Stimulated activated CD8-positive, alpha-beta memory T cell treated with anti-CD3 and anti-CD28 coated beads, Interleukin-4, amount 100 ng/mL, for 24 hours (primary cell): ENCODE results near the gene DDOST.
"Not testable (repeated sequence)": the region's sequence is repeated elsewhere in the genome, so short reads cannot be mapped to it uniquely, and the experiment has no call there.

Experiments
- DNase-seq: peaks from one replicate; pipeline ENCODE4 v3.0.0-alpha.2; 2020; ENCODE audit warnings: low read depth

The DDOST gene

DNA sequence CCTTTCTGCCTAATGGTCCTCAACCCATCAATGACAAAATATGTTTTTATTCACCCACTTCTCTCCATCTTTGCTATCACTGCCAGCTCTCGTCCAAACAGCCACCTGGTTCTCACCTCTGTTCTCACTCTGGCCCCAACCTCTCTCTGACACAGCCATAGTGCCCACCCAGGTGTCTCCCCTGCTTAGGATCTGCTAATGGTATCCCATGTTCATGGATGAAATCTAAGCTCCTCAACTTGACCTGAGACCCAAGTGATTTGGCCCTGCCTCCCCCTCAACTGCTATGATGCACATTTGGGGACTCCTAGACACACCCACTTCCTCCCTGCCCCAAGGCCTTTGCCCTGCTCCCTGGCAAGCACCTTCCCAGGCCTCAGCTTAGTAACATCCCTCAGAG lies 30.7 kb upstream of the DDOST start:
- DNase-seq = no peak

DNA sequence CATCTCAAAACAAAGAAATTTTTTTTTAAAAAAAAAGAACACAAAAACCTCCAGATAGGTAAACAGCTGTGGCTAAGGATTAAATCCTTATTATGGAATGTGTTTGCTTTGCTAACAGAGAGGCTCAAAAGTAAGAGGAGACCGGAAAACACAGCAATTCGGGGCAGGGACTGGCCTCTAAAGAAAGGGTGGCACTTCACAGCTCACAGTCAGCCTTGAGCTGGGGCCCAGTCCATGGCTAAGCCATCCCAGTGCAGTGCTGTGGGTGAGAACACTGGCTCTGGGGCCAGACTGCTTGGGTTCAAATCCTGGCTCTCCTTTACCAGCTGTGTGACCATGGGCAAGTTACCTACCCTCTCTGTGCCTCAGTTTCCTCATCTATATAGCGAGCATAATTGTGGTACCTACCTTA lies 28.5 kb upstream of the DDOST start:
- DNase-seq = no peak

DNA sequence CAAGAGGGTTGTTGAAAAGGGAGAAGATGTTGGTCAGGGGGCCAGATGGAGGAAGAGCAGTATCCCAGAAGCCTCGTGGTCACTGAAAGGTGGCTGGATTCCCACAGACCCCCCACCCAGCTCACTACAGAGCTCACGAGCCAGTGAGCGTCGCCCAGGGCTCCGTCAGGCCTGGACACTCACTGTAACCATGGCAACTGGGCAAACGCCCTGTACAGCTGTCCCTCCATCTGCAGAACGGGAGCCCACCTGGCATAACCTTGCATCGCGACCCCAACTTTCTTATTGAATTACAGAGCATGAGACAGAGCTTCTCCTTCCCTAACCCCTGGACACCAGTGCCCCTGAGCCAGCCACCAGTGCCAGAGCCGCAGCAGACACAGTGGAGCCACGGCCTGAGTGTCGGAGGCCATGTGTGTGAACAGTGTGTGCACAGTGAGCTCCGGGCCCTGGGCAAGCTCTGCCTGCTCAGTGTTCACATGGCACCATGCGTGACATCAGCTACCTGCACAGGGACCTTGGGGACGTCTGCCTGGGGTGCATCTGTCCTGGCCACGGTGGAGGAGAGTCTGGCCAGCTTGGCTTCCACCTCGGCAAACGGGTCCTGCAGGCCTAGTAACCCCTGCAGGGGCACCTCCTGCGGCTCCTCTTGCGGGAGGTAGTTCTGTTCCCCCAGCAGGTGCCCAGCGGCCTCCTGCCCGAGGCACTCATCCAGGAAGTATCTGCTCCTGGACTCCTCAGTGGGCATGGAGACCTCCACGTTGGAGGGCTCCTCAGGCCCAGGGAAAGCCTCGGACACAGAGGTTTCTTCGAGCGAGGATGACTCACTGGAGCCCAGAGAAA lies 25.9 kb upstream of the DDOST start:
- DNase-seq = no peak

DNA sequence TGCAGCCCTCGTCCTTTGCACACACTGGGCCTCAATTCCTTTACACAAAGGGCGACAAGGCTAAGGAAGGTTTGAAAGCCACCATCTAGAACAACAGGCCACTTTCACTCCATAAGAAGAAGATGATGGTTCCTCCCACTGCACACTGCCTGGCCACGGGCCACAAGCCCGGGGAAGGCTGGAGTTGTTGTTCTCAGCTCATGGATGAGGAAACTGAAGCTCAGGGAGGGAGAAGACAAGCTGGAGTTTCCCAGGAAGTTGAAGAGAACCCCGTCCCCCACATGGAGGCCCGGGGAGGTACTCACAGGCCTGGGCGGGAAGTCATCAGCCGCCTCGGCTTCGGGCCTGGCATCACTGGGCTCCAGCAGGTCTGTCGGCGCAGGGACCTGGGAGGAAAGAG lies 24.6 kb upstream of the DDOST start:
- no peak for DNase-seq

DNA sequence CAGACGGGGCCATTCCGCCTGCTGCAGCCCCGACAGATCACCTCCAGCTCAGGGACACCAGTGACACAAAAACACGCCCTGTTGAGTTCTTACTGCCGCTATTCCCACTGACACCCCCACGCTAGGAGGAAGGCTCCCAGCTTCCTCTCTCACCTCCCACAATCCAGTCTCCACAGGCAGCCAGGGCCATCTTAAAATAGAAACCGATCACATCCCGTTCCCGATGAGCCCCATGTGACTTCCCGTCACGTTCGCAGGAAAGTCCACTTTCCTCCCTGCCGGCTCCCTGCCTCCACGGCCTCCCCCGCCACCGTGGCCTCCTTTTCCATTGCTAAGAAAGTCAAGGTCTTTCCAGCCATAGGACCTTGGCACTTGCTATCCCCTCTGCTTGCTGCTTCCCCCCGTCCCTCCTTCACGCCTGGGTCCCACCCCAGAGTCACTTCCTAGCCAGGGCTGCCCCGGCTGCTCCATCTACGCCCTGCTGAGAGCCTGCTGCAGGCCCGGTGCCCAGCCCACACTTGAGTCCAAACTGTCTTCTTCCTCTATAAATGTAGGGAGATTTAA lies 24.0 kb upstream of the DDOST start:
- DNase-seq = no peak

DNA sequence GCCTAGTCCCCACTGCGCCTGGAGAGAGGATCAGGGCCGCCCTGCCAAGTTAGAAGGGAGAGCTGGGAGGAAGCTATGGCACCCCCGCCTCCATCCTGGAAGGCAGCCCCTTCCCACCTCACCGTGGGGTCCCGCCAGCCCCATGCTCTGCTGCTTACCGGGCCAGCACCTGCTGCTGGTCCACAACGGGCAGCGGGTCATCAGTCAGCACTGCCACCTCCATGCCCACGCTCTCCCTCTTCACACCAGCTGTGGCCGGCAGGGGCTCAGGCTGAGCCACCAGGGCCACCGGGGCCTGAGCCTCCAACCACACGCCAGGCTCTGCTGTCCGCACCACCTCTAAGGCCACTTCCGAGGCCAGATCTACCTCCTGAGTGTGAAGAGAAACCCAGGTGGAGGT lies 23.5 kb upstream of the DDOST start:
- no peak for DNase-seq

DNA sequence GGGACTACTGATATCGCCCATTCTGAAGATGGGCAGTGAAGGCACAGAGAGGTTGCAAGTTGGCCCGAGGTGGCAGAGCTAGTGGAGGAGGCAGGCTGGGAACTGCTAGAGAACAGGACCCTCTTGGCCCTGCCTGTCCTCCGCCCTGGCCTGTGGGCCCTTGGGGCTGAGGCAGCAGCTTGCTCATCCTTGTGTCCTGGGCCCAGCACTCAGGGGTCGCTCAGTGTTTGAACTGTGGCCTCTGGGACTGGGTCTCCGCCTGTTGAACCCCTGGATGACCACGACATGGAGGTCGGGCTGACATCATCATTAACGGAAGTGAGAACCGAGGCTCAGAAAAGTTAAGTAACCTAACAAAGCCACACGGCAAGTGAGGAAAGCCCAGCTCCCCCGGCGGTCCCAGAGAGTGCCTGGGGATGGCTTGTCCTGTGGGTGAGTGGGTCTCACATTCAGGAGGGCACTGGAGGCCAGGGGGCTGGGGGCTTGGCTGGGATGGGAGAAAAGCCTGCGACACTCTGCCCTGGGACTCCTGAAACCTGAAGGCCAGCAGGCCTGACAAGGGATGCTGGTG lies 23.0 kb upstream of the DDOST start:
- no peak for DNase-seq

DNA sequence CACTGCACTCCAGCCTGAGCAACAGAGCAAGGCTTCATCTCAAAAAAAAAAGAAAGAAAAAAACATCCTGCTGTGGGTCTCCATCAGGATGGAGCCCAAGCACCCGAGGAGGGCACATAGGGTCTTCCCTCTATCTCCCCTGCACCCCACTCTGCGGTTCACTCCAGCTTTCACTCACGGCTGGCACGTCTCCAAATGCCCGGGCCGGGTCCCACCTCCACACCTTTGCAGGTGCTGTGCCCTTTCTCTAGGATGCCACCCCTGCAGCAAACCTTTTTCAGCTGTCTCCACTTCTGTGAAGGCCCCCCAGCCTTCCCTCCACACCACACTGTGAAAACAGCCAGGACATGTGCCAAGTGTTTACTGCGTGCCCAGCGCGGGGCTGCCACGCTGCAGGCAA lies 22.4 kb upstream of the DDOST start:
- DNase-seq = no peak

DNA sequence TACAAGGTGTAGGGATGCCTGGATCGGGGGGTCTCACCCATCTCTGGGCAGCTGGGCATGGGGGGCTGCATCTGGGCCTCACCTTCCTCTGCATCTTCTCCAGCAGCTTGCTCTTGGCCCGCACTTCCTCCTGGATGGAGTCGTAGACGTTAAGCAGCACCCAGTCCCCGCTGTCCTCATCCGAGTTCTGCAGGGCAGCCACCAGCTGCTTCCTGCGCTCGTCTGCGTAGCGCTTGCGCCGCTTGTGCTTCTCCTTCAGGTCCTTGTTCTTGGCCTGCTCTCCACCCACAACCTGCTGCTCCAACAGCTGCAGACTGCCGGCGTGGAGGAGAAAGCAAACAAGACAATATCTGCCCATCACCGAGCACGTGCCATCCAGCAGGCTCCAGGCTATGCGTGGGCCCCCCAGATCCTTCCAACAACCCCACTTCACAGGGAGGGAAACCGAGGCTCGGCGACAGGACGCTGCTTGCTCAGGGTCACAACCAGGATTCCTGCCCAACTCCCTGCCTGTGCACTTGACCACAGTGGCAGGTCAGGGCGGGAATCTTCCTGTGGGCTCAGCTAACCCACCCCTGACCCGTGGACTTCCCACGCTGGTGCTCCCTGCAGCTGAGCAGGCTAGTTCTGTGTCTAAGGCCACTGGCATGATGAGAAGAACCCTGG lies 21.5 kb upstream of the DDOST start:
- no peak for DNase-seq

DNA sequence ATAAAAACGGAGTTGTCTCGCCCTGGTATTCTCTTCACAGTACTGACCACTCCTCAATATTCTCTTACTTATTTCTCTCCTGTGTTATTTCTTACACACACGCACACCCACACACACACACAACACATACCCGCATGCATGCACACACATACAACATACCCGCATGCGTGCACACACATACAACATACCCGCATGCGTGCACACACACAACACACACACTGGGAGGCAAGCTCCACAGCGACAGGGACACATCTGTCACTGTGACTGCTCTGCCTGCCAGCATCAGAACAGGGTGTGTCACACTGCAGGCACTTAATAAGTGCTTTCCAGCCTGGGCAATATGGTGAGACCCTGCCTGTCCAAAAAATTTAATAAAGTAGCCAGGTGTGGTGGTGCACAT lies 20.8 kb upstream of the DDOST start:
- no peak for DNase-seq

DNA sequence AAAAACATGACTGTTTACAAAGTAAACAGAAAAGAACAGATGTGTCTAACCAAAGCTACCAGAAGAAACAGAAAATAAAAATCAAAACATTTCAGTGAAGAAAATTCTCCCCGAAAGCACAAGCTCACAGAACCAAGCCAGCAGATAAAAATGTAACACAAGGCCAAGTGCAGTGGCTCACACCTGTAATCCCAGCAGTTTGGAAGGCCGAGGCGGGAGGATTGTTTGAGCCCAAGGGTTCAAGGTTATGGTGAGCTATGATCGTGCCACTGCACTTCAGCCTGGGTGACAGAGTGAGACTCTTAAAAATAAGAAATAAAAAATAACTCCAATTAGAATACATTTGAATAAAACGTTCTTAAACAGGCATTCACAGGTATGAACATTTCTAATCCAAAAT lies 19.1 kb upstream of the DDOST start:
- no peak for DNase-seq

DNA sequence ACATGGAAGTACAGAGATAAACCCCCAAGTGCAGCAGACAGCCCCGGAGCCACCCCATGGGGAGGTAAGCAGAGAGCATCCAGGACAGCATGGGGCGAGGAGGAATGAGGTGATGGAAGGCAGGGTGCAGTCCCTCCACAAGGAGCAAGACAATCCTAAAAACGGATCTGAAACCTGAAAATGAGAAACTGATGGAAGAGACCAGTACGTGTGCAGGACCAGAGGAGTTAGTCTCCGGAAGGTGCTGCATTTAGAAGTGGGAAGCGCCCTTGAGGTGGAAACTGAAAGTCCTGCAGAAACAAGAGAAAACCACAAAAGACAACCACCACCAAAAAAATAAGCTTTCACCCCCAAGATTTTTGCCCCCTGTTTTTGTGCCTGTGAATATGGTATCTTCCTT lies 17.4 kb upstream of the DDOST start:
- DNase-seq = no peak

DNA sequence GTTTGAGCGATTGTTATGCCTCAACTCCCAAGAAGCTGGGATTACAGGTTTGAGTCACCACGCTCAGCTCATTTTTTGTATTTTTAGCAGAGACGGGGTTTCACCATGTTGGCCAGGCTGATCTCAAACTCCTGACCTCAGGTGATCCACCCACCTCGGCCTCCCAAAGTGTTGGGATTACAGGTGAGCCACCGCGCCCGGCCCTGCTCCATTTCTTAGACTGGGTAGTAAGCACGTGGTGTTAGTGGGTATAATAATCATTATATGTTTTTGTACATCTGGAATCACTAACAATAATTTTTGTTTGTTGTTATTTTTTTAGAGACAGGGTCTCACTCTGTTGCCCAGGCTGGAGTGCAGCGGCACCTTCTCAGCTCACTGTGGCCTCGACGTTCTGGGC lies 12.5 kb upstream of the DDOST start:
- not testable (repeated sequence) for DNase-seq

DNA sequence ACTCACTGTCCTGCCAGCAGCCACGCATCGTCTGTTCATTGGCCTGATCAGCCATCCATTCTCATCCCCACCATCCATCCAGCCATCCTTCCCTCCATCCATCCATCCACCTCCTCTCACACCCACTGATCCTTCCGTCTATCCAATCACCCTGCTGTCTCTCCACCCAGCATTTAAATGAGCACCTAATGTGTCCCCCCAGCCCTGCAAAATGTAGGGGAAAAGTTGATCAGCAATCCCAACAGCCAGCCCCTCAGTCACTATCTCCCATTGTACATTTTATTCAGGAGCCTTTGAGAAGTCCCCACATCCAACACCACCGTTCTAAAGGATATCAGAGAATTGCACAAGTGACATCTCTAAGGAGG lies 11.1 kb upstream of the DDOST start:
- DNase-seq = no peak

DNA sequence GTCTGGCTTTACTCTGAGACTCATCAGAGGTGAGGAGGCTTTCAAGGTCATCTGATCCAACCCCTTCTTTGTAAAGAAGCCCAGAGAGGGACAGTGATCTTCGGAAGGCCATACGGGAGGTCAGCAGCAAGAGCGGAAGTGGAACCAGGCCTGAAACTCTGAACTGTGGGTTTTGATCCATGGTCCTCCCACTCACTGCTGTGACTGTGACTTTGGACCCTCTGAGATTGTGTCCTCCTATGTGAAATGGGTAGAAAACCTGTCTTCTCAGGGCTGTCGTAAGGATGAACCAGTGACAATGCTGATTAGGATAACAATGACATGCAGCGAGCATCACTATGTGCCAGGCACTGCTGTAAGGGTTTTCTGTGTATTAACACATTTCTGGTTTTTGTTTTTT lies 9.8 kb upstream of the DDOST start:
- no peak for DNase-seq

DNA sequence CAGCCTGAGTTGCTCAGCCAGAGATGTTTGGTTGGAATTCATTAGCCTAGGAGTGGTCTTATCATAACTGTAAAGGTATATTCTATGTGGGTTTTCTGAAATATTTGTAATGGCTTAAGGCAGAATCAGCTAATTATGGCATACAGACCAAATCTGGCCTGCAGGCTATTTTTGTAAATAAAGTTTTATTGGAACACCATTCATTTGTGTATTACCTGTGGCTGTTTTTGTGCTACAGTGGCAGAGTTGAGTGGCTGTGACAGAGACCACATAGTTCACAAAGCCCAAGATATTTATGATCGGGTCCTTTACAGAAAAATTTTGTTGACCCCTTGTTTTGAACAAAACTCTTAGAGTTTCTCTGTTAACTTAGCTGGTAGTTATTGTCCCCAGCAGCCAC lies 7.4 kb upstream of the DDOST start:
- no peak for DNase-seq

DNA sequence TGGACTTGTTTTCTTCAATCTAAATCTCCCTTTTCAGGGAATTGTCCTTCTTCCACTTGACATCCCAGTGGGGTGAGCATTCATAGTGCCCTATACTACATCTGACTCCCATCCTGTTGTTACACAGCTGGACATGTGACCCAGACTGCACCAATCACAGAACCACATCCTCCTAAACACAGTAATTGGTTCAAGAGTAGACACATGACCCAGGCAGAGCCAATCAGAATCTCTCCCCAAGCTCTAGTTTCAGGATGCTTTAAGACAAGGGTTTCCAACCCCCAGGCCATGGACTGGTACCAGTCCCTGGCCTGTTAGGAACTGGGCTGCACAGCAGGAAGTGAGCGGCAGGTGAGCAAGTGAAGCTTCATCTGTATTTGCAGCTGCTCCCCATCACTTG lies 5.6 kb upstream of the DDOST start:
- DNase-seq = no peak

DNA sequence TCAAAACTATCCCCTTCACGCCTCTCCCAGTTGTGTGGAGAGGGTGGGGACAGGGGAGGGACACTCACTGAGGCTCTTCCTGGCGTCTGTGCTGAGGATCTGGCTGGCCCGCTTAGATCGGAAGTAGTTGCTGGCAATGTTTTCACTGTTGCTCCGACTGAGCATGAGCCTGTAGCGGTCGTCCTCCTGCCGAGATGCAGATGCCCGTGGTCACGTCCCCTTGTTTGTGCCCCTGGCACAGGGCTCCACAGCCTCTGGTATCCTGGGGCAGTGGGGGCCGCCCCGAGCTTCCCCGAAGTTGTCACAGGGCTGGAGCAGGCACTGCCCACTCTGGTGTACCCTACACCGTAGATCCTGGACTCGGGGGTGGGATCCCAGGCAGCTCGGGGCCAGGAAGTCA lies 5.0 kb upstream of the DDOST start:
- DNase-seq = no peak

DNA sequence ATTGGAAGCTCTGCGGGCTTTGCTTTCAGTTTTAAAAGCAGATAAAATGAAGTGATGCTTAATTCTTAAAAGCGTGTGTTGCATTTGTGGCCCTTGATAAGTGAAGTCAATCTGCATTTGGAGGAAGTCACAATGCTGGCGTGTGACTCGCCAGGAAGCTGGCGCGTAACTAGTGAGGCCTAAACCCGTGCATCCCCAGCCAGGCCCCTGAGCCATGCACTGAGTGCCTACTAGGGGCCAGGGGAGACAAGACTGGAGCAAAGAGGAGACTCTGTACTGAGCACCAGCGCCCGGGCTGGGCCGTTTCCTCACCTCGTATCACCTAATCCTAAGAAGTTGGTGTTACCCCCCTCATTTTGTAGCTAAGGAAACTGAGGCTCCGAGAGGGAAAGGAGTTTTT lies 4.6 kb upstream of the DDOST start:
- no peak for DNase-seq

DNA sequence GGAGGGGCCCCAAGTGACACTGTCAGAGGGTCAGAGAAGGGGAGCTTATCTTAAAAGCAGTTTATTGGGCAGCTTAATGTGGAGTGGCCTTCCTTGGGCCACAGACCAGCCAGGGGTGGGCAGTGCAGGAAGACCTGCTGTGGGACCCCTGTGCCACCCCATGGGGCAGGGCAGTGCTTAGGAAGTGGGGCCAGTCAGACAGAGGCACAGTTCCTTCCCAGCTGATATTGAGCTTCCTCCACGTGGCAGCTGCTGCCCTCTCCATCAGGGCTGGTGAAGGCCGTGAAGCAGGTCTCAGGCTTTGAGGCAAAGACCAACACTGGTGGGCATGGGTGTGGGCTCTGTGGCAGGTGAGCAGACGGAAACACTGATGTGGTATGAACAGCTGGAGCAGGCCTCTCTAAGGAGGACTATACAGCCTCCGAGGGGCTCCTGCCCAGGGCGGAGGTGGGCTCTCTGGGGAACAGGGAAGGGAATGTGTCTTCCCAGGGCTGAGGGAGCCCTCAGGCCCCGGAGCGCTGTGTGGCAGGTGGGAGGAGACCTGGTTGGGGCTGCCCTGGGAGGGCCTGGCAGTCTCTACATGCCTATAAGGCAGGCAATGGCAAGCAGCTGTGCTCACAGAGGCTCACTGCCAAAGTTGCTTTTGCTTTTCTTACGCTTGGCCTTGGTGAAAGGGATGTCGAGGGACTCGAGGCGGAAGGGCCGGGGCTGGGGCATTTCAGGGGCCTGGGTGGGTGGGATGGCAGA lies 3.0 kb upstream of the DDOST start:
- DNase-seq = no peak

DNA sequence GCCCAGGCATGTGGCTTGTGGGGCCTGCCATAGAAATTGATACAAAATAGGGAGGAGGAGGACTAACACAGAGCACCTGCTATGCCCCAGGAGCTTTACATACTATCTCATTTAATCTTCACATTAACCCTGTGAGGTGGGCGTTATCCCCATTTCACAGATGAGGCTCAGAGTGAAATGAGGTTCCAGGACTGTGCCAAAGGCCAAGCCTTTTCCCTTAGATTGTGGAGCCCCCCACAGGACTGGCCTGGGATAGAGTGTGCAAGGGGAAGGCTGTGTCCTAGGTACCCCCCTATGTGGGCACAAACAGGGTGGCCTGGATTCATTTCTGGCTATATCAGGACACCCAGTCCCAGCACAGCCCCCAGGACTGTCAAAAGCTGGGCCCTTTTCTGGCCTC lies 2.2 kb upstream of the DDOST start:
- DNase-seq = no peak

DNA sequence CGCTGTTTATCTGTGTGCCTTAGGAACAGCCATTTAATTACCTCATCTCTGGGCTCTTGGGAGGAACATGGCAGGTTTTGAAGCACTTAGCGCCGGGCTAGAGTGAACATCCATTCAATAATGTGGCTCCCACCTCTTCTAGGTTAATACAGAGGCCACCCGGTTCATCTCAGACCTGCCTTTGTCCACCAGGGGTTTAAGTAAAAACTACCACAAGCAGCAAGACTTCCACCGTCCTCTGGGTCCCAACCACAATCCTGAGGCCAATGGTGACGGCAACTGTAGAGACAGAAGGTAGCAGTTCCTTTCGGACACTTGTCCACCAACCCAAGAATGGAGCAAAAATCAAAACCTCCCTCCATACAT lies 924 bp upstream of the DDOST start:
- no peak for DNase-seq

DNA sequence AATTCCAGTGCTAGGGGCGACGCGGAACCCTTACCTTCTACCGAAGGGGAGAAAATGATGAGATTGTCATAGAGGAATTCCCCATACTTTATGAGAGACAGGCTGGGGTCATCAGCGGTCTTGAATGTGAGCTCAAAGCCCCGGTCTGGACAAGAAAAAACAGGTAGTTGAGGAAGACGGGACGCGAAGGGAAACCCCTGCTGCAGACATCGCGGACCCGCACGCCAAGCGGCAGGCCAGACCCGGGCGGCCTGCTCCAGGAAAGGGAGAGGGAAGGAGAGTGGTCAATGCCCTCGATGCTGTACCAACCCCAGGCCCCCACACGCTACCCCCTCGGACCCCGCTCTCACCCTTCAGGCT lies 342 bp downstream of the DDOST start:
- no peak for DNase-seq
